HEK293 (cell line): ENCODE measurements around the gene C2orf72.

Experiments used
- FEZF1 ChIP-seq: fragments of 450-650 bp; formaldehyde crosslinking; IDR thresholded peaks from 2 replicates; pipeline ENCODE4 v1.5.1; 2016; ENCODE audit warnings: missing biosample characterization, missing genetic modification characterization
- SP2 ChIP-seq: fragments of 450-650 bp; formaldehyde crosslinking; IDR thresholded peaks from 2 replicates; pipeline ENCODE4 v1.5.1; 2016; ENCODE audit warnings: missing biosample characterization, missing genetic modification characterization
- ZBTB1 ChIP-seq: fragments of 450-650 bp; formaldehyde crosslinking; IDR thresholded peaks from 2 replicates; pipeline ENCODE4 v1.5.1; 2016; ENCODE audit warnings: missing biosample characterization, missing genetic modification characterization
- ZBTB7A ChIP-seq: fragments of 450-650 bp; formaldehyde crosslinking; IDR thresholded peaks from 2 replicates; pipeline ENCODE4 v1.5.1; 2016; ENCODE audit warnings: low read depth, missing biosample characterization, missing genetic modification characterization
- ZFHX2 ChIP-seq: fragments of 450-650 bp; formaldehyde crosslinking; conservative IDR thresholded peaks from 2 replicates; pipeline ENCODE4 v1.5.1; 2016; ENCODE audit warnings: missing biosample characterization, missing genetic modification characterization
- ZNF10 ChIP-seq: fragments of 450-650 bp; formaldehyde crosslinking; IDR thresholded peaks from 2 replicates; pipeline ENCODE4 v1.5.1; 2017; ENCODE audit warnings: missing biosample characterization, missing genetic modification characterization
- ZNF18 ChIP-seq: fragments of 450-650 bp; formaldehyde crosslinking; IDR thresholded peaks from 2 replicates; pipeline ENCODE4 v1.5.1; 2016; ENCODE audit warnings: missing biosample characterization, missing genetic modification characterization
- ZNF324 ChIP-seq: fragments of 450-650 bp; formaldehyde crosslinking; IDR thresholded peaks from 2 replicates; pipeline ENCODE4 v1.5.1; 2016; ENCODE audit warnings: missing biosample characterization, missing genetic modification characterization
- ZNF76 ChIP-seq: fragments of 450-650 bp; formaldehyde crosslinking; IDR thresholded peaks from 2 replicates; pipeline ENCODE4; 2016; ENCODE audit warnings: low read depth, missing biosample characterization, missing genetic modification characterization, borderline replicate concordance
- ZNF768 ChIP-seq: fragments of 450-650 bp; formaldehyde crosslinking; IDR thresholded peaks from 2 replicates; pipeline ENCODE4 v1.5.1; 2018; ENCODE audit warnings: missing biosample characterization, mild to moderate bottlenecking, missing genetic modification characterization
- ZSCAN16 ChIP-seq: fragments of 450-650 bp; formaldehyde crosslinking; IDR thresholded peaks from 2 replicates; pipeline ENCODE4 v1.5.1; 2016; ENCODE audit warnings: missing biosample characterization, missing genetic modification characterization
- TF ChIP-seq, protein P1 (sequence below): fragments of 450-650 bp; formaldehyde crosslinking; IDR thresholded peaks from 2 replicates; pipeline ENCODE4 v1.5.1; 2016; ENCODE audit warnings: missing biosample characterization, missing genetic modification characterization
- TF ChIP-seq, protein P2 (sequence below): fragments of 450-650 bp; formaldehyde crosslinking; IDR thresholded peaks from 2 replicates; pipeline ENCODE4 v1.5.1; 2016; ENCODE audit warnings: missing biosample characterization, missing genetic modification characterization, low read depth

GRCh38 chr2:231007286-231008098 is 29.8 kb upstream of the C2orf72 start:
- TF ChIP-seq ZBTB7A (tag by site-specific recombination) (no peak), FEZF1 (tag by site-specific recombination) (no peak), ZBTB1 (tag by site-specific recombination) (no peak), ZNF324 (tag by site-specific recombination) (no peak), ZNF768 (no peak), ZNF10 (no peak), SP2 (tag by site-specific recombination) (no peak), ZFHX2 (no peak), ZNF18 (no peak), ZSCAN16 (tag by site-specific recombination) (no peak), ZNF76 (tag by site-specific recombination) (no peak)
- TF ChIP-seq, protein P1, sequence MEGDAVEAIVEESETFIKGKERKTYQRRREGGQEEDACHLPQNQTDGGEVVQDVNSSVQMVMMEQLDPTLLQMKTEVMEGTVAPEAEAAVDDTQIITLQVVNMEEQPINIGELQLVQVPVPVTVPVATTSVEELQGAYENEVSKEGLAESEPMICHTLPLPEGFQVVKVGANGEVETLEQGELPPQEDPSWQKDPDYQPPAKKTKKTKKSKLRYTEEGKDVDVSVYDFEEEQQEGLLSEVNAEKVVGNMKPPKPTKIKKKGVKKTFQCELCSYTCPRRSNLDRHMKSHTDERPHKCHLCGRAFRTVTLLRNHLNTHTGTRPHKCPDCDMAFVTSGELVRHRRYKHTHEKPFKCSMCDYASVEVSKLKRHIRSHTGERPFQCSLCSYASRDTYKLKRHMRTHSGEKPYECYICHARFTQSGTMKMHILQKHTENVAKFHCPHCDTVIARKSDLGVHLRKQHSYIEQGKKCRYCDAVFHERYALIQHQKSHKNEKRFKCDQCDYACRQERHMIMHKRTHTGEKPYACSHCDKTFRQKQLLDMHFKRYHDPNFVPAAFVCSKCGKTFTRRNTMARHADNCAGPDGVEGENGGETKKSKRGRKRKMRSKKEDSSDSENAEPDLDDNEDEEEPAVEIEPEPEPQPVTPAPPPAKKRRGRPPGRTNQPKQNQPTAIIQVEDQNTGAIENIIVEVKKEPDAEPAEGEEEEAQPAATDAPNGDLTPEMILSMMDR (tag by site-specific recombination): no peak
- TF ChIP-seq, protein P2, sequence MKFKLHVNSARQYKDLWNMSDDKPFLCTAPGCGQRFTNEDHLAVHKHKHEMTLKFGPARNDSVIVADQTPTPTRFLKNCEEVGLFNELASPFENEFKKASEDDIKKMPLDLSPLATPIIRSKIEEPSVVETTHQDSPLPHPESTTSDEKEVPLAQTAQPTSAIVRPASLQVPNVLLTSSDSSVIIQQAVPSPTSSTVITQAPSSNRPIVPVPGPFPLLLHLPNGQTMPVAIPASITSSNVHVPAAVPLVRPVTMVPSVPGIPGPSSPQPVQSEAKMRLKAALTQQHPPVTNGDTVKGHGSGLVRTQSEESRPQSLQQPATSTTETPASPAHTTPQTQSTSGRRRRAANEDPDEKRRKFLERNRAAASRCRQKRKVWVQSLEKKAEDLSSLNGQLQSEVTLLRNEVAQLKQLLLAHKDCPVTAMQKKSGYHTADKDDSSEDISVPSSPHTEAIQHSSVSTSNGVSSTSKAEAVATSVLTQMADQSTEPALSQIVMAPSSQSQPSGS (tag by site-specific recombination): no peak
